Measurements from ENCODE around the gene LIG3. TPM values are rescaled to one million over a fixed set of nuclear protein-coding genes. Genes with fewer than 3 reads are reported as not detected.
"Not testable (repeated sequence)": the region's sequence is repeated elsewhere in the genome, so short reads cannot be mapped to it uniquely, and the experiment has no call there.

LIG3 gene
- total and polyA plus RNA-seq, 5 donors from 2014 or later: 9.5 to 39.1 (median 10.5) TPM

DNA sequence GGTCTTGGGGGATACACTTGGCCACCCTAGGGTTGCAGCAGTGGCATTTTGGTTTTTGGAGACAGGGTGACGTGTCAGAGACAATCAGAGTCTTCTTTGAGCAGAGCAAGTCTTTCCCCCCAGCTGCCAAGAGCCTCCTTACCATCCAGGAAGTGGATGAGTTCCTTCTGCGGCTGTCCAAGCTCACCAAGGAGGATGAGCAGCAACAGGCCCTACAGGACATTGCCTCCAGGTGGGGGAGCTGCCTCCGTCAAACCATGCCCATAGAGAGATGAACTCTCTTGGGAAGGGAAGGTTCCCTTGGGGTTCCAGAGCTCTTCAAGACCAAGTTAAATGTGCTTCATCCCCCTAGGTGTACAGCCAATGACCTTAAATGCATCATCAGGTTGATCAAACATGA, 11.3 kb downstream of the LIG3 start:
- H3K9me3 Mint-ChIP-seq: no peaks in the 10 kb centered on the region
- no peak overlapping the region for H3K4me3 Mint-ChIP-seq
- peak overlapping the region in 1 of 3 donors; percentile 33 for H3K27ac Mint-ChIP-seq
- no peak for ATAC-seq (ENCODE audit: low read depth in 2 of 2)
- no peaks in the 10 kb centered on the region for H3K4me1 ChIP-seq (ENCODE audit: control insufficient read depth, insufficient read depth, low read length, poor library complexity, severe bottlenecking)
- no peaks in the 10 kb centered on the region for H3K27me3 Mint-ChIP-seq
- H3K9me3 ChIP-seq (ENCODE audit: control insufficient read depth in 2 of 2, low read length in 2 of 2): no peaks in the 10 kb centered on the region
- H3K4me3 ChIP-seq (ENCODE audit: low read depth, low read length): no peak overlapping the region
- no peak overlapping the region for H3K27ac ChIP-seq (ENCODE audit: insufficient read depth, low read length, poor library complexity, severe bottlenecking)
- no peaks in the 10 kb centered on the region for H3K27me3 ChIP-seq (ENCODE audit: control insufficient read depth, insufficient read depth, low read length)
- no peak for DNase-seq
- peaks cover 69% of the 10 kb centered on the region for H3K36me3 Mint-ChIP-seq
- H3K36me3 ChIP-seq (ENCODE audit: control insufficient read depth, insufficient read depth, low read length): peaks cover 52% of the 10 kb centered on the region
- H3K4me1 Mint-ChIP-seq: peaks cover 0 to 19% (median 7%) of the 10 kb centered on the region in 4 donors

DNA sequence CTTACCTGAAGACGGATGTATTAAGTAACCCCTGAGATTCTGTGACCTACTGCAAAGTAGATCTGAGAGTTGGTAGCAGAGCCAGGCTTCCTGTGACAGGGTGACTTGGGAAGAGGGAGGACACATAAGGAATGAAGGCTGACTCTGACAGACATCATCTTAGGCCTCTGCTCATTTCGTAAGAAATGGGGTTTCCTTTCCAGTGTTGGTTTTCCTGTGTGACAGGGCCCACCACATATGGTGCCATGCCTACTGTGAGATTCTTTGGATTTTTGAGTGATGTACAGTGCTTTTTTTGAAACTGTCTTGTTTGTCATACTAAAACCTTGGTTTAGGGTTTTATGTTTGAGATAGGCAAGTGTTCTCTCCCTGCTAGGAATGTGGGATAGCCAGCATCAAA, 12.7 kb downstream of the LIG3 start:
- Mint-ChIP-seq H3K9me3 (no peaks in the 10 kb centered on the region), H3K27me3 (no peaks in the 10 kb centered on the region), H3K4me1 (peaks cover 0 to 11% (median 8%) of the 10 kb centered on the region in 4 donors), H3K36me3 (peaks cover 59% of the 10 kb centered on the region), H3K27ac (peak overlapping the region in 1 of 3 donors; percentile 28), H3K4me3 (no peak overlapping the region)
- H3K36me3 ChIP-seq (ENCODE audit: control insufficient read depth, insufficient read depth, low read length): peaks cover 50% of the 10 kb centered on the region
- H3K27me3 ChIP-seq (ENCODE audit: control insufficient read depth, insufficient read depth, low read length): no peaks in the 10 kb centered on the region
- no peaks in the 10 kb centered on the region for H3K9me3 ChIP-seq (ENCODE audit: control insufficient read depth in 2 of 2, low read length in 2 of 2)
- DNase-seq: no peak
- H3K4me3 ChIP-seq (ENCODE audit: low read depth, low read length): no peak overlapping the region
- H3K4me1 ChIP-seq (ENCODE audit: control insufficient read depth, insufficient read depth, low read length, poor library complexity, severe bottlenecking): peaks cover 1% of the 10 kb centered on the region
- no peak overlapping the region for H3K27ac ChIP-seq (ENCODE audit: insufficient read depth, low read length, poor library complexity, severe bottlenecking)
- ATAC-seq (ENCODE audit: low read depth in 2 of 2): no peak

DNA sequence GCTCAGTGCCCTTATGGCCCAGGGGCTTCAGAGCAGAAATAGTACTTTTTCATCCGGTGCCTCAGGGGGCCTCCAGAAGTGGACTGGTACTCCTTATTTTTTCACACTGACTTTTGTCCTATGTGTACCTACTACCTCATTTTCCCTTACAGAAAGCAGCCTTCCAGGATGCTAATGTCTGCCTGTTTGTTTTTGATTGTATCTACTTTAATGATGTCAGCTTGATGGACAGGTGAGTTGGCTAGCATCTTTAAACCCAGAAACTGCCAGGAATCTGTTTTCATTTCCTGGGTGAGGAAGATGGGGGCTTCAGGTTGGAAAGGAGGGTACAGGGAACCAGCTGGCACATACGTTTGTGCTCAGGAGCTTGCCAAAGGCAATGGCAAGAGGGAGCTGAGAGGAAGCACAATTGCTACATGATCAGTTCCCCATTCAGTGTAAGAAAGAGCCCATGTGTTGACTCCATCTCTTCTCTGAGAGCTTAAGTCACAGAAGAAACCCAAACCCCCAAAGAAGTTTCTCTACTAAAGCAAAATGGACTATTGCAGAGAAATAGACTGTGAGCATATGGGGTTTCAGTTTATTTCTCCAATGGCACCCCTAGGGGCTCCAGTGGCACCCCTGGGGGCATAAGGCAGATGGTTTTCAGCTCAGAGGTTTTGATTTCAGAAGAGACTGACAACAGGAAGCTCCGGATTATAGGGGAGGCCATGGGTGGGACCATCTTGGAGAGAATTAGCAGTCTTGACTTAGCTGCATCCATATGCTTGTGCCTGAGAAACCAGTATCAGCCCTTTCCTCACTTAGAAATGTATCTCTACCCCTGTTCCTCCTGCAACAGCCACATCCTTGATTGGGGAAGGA, 16.3 kb downstream of the LIG3 start:
- Mint-ChIP-seq H3K36me3 (peaks cover 41% of the 10 kb centered on the region), H3K27me3 (no peaks in the 10 kb centered on the region), H3K9me3 (no peaks in the 10 kb centered on the region), H3K4me1 (peaks cover 0 to 10% (median 6%) of the 10 kb centered on the region in 4 donors), H3K4me3 (no peak overlapping the region), H3K27ac (no peak overlapping the region)
- H3K36me3 ChIP-seq (ENCODE audit: control insufficient read depth, insufficient read depth, low read length): peaks cover 31% of the 10 kb centered on the region
- H3K27ac ChIP-seq (ENCODE audit: insufficient read depth, low read length, poor library complexity, severe bottlenecking): no peak overlapping the region
- DNase-seq (no peak), ATAC-seq (ENCODE audit: low read depth in 2 of 2) (no peak)
- no peaks in the 10 kb centered on the region for H3K27me3 ChIP-seq (ENCODE audit: control insufficient read depth, insufficient read depth, low read length)
- no peaks in the 10 kb centered on the region for H3K9me3 ChIP-seq (ENCODE audit: control insufficient read depth in 2 of 2, low read length in 2 of 2)
- peaks cover 8% of the 10 kb centered on the region for H3K4me1 ChIP-seq (ENCODE audit: control insufficient read depth, insufficient read depth, low read length, poor library complexity, severe bottlenecking)
- H3K4me3 ChIP-seq (ENCODE audit: low read depth, low read length): no peak overlapping the region

- no peak overlapping the region for H3K27ac Mint-ChIP-seq
- H3K9me3 Mint-ChIP-seq: no peaks in the 10 kb centered on the region
- H3K4me1 Mint-ChIP-seq: peaks cover 0 to 10% (median 6%) of the 10 kb centered on the region in 4 donors
- H3K27ac ChIP-seq (ENCODE audit: insufficient read depth, low read length, poor library complexity, severe bottlenecking): no peak overlapping the region
- no peak overlapping the region for H3K4me3 Mint-ChIP-seq
- no peak for ATAC-seq (ENCODE audit: low read depth in 2 of 2)
- no peaks in the 10 kb centered on the region for H3K27me3 ChIP-seq (ENCODE audit: control insufficient read depth, insufficient read depth, low read length)
- H3K4me1 ChIP-seq (ENCODE audit: control insufficient read depth, insufficient read depth, low read length, poor library complexity, severe bottlenecking): peaks cover 8% of the 10 kb centered on the region
- H3K27me3 Mint-ChIP-seq: no peaks in the 10 kb centered on the region
- H3K4me3 ChIP-seq (ENCODE audit: low read depth, low read length): no peak overlapping the region
- no peak for DNase-seq
- peaks cover 27% of the 10 kb centered on the region for H3K36me3 ChIP-seq (ENCODE audit: control insufficient read depth, insufficient read depth, low read length)
- H3K9me3 ChIP-seq (ENCODE audit: control insufficient read depth in 2 of 2, low read length in 2 of 2): no peaks in the 10 kb centered on the region
- peaks cover 41% of the 10 kb centered on the region for H3K36me3 Mint-ChIP-seq
Observed at GRCh38 chr17:34997355-34997862, 17.1 kb downstream of the LIG3 start.

GRCh38 chr17:34998205-34998604, 17.9 kb downstream of the LIG3 start:
- peak overlapping the region in 2 of 3 donors; percentile 74 to 88 for H3K27ac Mint-ChIP-seq
- DNase-seq: peak; percentile 65 to 82 (median 78)
- Histone ChIP-seq H3K4me1 (ENCODE audit: control insufficient read depth, insufficient read depth, low read length, poor library complexity, severe bottlenecking) (peaks cover 8% of the 10 kb centered on the region), H3K27me3 (ENCODE audit: control insufficient read depth, insufficient read depth, low read length) (no peaks in the 10 kb centered on the region), H3K9me3 (ENCODE audit: control insufficient read depth in 2 of 2, low read length in 2 of 2) (no peaks in the 10 kb centered on the region), H3K27ac (ENCODE audit: insufficient read depth, low read length, poor library complexity, severe bottlenecking) (no peak overlapping the region), H3K36me3 (ENCODE audit: control insufficient read depth, insufficient read depth, low read length) (peaks cover 28% of the 10 kb centered on the region), H3K4me3 (ENCODE audit: low read depth, low read length) (no peak overlapping the region)
- peaks cover 0 to 10% (median 3%) of the 10 kb centered on the region in 4 donors for H3K4me1 Mint-ChIP-seq
- H3K9me3 Mint-ChIP-seq: no peaks in the 10 kb centered on the region
- peaks cover 39% of the 10 kb centered on the region for H3K36me3 Mint-ChIP-seq
- H3K4me3 Mint-ChIP-seq: no peak overlapping the region
- ATAC-seq (ENCODE audit: low read depth in 2 of 2): peak; percentile 84 to 87
- H3K27me3 Mint-ChIP-seq: no peaks in the 10 kb centered on the region

DNA sequence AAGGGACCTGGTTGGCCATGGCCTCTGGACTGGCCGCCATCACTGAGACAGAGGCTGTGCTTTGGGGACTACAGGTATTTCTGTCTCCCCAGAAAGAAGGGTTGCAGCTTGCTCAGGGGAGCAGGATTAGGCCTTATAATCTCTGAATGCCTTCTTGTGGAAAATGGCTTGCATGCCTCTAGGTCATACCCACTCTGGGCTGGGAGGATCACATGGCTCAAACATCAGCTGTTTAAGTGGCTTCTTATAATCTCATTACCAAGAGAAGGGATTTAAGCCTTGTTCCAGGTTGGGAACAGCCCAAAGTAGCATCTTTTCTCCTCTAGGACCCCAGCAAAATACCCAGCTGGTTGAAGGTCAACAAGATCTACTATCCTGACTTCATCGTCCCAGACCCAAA, 19.1 kb downstream of the LIG3 start:
- Mint-ChIP-seq H3K4me1 (peaks cover 0 to 6% (median 3%) of the 10 kb centered on the region in 4 donors), H3K36me3 (peaks cover 31% of the 10 kb centered on the region), H3K27ac (peak overlapping the region in 2 of 3 donors; percentile 36 to 44), H3K4me3 (no peak overlapping the region), H3K27me3 (no peaks in the 10 kb centered on the region), H3K9me3 (no peaks in the 10 kb centered on the region)
- no peak overlapping the region for H3K27ac ChIP-seq (ENCODE audit: insufficient read depth, low read length, poor library complexity, severe bottlenecking)
- H3K4me1 ChIP-seq (ENCODE audit: control insufficient read depth, insufficient read depth, low read length, poor library complexity, severe bottlenecking): peaks cover 8% of the 10 kb centered on the region
- no peaks in the 10 kb centered on the region for H3K27me3 ChIP-seq (ENCODE audit: control insufficient read depth, insufficient read depth, low read length)
- ATAC-seq (ENCODE audit: low read depth in 2 of 2) (no peak), DNase-seq (no peak)
- H3K36me3 ChIP-seq (ENCODE audit: control insufficient read depth, insufficient read depth, low read length): peaks cover 24% of the 10 kb centered on the region
- H3K9me3 ChIP-seq (ENCODE audit: control insufficient read depth in 2 of 2, low read length in 2 of 2): no peaks in the 10 kb centered on the region
- H3K4me3 ChIP-seq (ENCODE audit: low read depth, low read length): no peak overlapping the region

- not testable (repeated sequence) for H3K9me3 Mint-ChIP-seq
Observed at GRCh38 chr17:35000965-35001364, 20.7 kb downstream of the LIG3 start.

More at GRCh38 chr17:35000965-35001364, 20.7 kb downstream of the LIG3 start:
- H3K27me3 Mint-ChIP-seq; H3K4me1 ChIP-seq (ENCODE audit: control insufficient read depth, insufficient read depth, low read length, poor library complexity, severe bottlenecking); H3K27ac ChIP-seq (ENCODE audit: insufficient read depth, low read length, poor library complexity, severe bottlenecking); H3K9me3 ChIP-seq (ENCODE audit: control insufficient read depth in 2 of 2, low read length in 2 of 2); H3K27me3 ChIP-seq (ENCODE audit: control insufficient read depth, insufficient read depth, low read length); H3K4me3 ChIP-seq (ENCODE audit: low read depth, low read length); ATAC-seq (ENCODE audit: low read depth in 2 of 2); DNase-seq; H3K4me3 Mint-ChIP-seq; H3K4me1 Mint-ChIP-seq: not testable (repeated sequence)
- H3K36me3 ChIP-seq (ENCODE audit: control insufficient read depth, insufficient read depth, low read length): peaks cover 25% of the 10 kb centered on the region
- H3K36me3 Mint-ChIP-seq: peaks cover 29% of the 10 kb centered on the region
- H3K27ac Mint-ChIP-seq: peak overlapping the region in 2 of 3 donors; percentile 7 to 54

Measured in CD4-positive, CD25-positive, alpha-beta regulatory T cell (primary cell).